ENCODE results near the gene COTL1.

Gene COTL1

DNA sequence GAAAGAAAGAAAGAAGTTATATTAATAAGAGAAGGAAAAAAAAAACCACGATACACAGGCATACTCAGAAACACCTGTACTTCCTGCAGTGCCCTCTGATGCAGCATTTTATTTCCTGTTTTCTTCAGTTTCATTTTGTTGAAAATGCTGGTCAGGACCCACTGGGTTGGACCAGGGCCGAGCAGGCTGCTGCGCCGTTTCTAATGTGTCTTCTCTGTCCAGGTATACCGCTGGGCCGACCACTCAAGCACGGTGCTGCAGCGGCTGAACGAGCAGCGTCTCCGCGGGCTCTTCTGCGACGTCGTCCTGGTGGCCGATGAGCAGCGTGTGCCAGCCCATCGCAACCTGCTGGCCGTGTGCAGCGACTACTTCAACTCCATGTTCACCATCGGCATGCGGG, 38.8 kb upstream of the COTL1 start:
- Histone ChIP-seq H3K9ac (ENCODE audit: low read length) (no peak overlapping the region), H3K27me3 (ENCODE audit: control insufficient read depth, insufficient read depth, low read length) (no peaks in the 10 kb centered on the region), H3K9me3 (ENCODE audit: control insufficient read depth, insufficient read depth, low read depth, low read length) (no peaks in the 10 kb centered on the region), H3K4me3 (ENCODE audit: low read depth, low read length) (no peak overlapping the region), H3K4me1 (ENCODE audit: control insufficient read depth, insufficient read depth, low read length) (no peaks in the 10 kb centered on the region), H3K36me3 (ENCODE audit: control insufficient read depth, insufficient read depth, low read length) (peaks cover 55% of the 10 kb centered on the region), H3K27ac (ENCODE audit: low read depth, low read length) (no peak overlapping the region)

- no peaks in the 10 kb centered on the region for H3K9me3 ChIP-seq (ENCODE audit: control insufficient read depth, insufficient read depth, low read depth, low read length)
- H3K4me3 ChIP-seq (ENCODE audit: low read depth, low read length): no peak overlapping the region
- no peak overlapping the region for H3K9ac ChIP-seq (ENCODE audit: low read length)
- H3K36me3 ChIP-seq (ENCODE audit: control insufficient read depth, insufficient read depth, low read length): peaks cover 41% of the 10 kb centered on the region
- H3K4me1 ChIP-seq (ENCODE audit: control insufficient read depth, insufficient read depth, low read length): no peaks in the 10 kb centered on the region
- peaks cover 5% of the 10 kb centered on the region; the same call in 1 of the 2 replicates for H3K27me3 ChIP-seq (ENCODE audit: control insufficient read depth, insufficient read depth, low read length)
- no peak overlapping the region for H3K27ac ChIP-seq (ENCODE audit: low read depth, low read length)
Measured at GRCh38 chr16:84654998-84655397, 37.1 kb upstream of the COTL1 start.

GRCh38 chr16:84654238-84654637, 36.4 kb upstream of the COTL1 start:
- no peak overlapping the region for H3K27ac ChIP-seq (ENCODE audit: low read depth, low read length)
- H3K27me3 ChIP-seq (ENCODE audit: control insufficient read depth, insufficient read depth, low read length): peaks cover 11% of the 10 kb centered on the region
- H3K36me3 ChIP-seq (ENCODE audit: control insufficient read depth, insufficient read depth, low read length): peaks cover 33% of the 10 kb centered on the region
- H3K4me3 ChIP-seq (ENCODE audit: low read depth, low read length): no peak overlapping the region
- no peaks in the 10 kb centered on the region for H3K9me3 ChIP-seq (ENCODE audit: control insufficient read depth, insufficient read depth, low read depth, low read length)
- no peak overlapping the region for H3K9ac ChIP-seq (ENCODE audit: low read length)
- H3K4me1 ChIP-seq (ENCODE audit: control insufficient read depth, insufficient read depth, low read length): peaks cover 4% of the 10 kb centered on the region

DNA sequence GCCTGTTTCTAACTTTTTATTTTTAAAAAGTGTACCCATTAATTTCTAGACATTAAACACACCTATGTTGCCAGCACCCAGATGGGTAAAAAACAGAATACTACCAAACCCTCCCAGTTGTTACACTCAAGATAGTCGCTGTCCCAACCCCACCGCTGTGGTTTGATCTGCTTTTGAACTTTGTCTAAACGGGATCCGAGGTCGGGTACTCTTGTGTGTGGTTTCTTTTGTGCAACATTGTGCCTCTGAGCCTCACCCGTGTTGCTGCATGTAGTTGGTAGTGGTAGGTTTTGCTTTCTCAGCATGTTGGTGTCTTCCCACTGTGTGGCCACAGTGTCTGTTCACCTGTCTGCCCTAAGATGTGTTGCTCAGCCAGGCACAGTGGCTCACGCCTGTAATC, 34.7 kb upstream of the COTL1 start:
- Histone ChIP-seq H3K4me1 (ENCODE audit: control insufficient read depth, insufficient read depth, low read length) (peaks cover 7% of the 10 kb centered on the region), H3K36me3 (ENCODE audit: control insufficient read depth, insufficient read depth, low read length) (peaks cover 19% of the 10 kb centered on the region), H3K4me3 (ENCODE audit: low read depth, low read length) (no peak overlapping the region), H3K9ac (ENCODE audit: low read length) (no peak overlapping the region), H3K9me3 (ENCODE audit: control insufficient read depth, insufficient read depth, low read depth, low read length) (no peaks in the 10 kb centered on the region), H3K27me3 (ENCODE audit: control insufficient read depth, insufficient read depth, low read length) (peaks cover 20% of the 10 kb centered on the region), H3K27ac (ENCODE audit: low read depth, low read length) (no peak overlapping the region)

- no peaks in the 10 kb centered on the region for H3K9me3 ChIP-seq (ENCODE audit: control insufficient read depth, insufficient read depth, low read depth, low read length)
- H3K36me3 ChIP-seq (ENCODE audit: control insufficient read depth, insufficient read depth, low read length): peaks cover 9% of the 10 kb centered on the region
- peaks cover 22% of the 10 kb centered on the region for H3K27me3 ChIP-seq (ENCODE audit: control insufficient read depth, insufficient read depth, low read length)
- H3K27ac ChIP-seq (ENCODE audit: low read depth, low read length): no peak overlapping the region
- no peak overlapping the region for H3K9ac ChIP-seq (ENCODE audit: low read length)
- H3K4me1 ChIP-seq (ENCODE audit: control insufficient read depth, insufficient read depth, low read length): peaks cover 7% of the 10 kb centered on the region
- no peak overlapping the region for H3K4me3 ChIP-seq (ENCODE audit: low read depth, low read length)
Measured at GRCh38 chr16:84650062-84650991, 32.4 kb upstream of the COTL1 start.

- H3K9ac ChIP-seq (ENCODE audit: low read length): no peak overlapping the region
- peaks cover 9% of the 10 kb centered on the region for H3K36me3 ChIP-seq (ENCODE audit: control insufficient read depth, insufficient read depth, low read length)
- H3K9me3 ChIP-seq (ENCODE audit: control insufficient read depth, insufficient read depth, low read depth, low read length): no peaks in the 10 kb centered on the region
- H3K4me3 ChIP-seq (ENCODE audit: low read depth, low read length): peak overlapping the region; percentile 75
- H3K4me1 ChIP-seq (ENCODE audit: control insufficient read depth, insufficient read depth, low read length): peaks cover 7% of the 10 kb centered on the region
- H3K27ac ChIP-seq (ENCODE audit: low read depth, low read length): no peak overlapping the region
- peaks cover 22% of the 10 kb centered on the region for H3K27me3 ChIP-seq (ENCODE audit: control insufficient read depth, insufficient read depth, low read length)
Measured at GRCh38 chr16:84649511-84649861, 31.6 kb upstream of the COTL1 start.

DNA sequence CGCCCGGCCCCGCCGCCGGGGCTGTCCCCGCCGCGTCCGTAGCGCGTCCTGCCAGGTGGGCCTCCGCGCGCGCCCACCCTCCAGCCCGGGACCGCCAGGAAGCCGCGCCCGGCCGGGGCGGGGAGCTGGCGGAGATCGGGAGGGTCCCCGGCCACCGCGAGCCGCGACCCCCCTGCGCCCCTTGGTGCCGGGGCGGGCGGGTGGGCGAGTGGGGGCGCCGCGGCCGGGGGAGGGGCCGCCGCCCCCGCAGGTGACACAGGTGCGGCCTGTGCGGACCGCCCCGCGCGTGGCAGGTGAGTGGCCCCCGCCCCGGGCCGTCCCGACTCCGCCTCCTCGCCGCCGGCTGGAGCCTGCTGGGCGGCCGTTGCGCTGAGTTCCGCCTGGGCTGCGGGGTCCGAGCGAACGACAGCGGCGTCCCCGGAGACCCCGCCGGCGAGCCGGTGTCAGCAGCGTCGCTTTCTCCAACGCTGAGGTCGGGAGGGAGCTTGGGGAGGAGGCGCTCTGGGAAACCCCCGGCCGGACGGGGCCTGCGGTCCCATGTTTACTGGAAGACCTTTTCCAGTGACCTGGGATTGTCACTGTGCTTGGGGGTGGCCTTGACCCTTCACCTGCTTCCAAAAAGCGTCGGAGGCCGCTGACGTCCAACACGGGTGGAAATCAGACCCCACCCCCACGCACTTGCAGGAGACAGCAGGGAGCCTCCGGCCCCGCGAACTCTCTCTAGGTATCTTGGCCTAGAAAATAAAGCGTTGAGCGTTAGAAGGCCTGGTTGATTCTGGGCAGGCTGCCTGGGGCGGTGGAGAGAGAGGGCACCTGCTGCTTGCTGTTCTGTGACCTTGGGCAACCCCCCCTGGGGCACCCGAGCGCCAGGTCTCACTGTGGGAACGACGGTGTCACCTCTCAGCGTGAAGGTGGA, 31.0 kb upstream of the COTL1 start:
- Histone ChIP-seq H3K36me3 (ENCODE audit: control insufficient read depth, insufficient read depth, low read length) (peaks cover 9% of the 10 kb centered on the region), H3K27me3 (ENCODE audit: control insufficient read depth, insufficient read depth, low read length) (peaks cover 22% of the 10 kb centered on the region), H3K27ac (ENCODE audit: low read depth, low read length) (no peak overlapping the region), H3K4me3 (ENCODE audit: low read depth, low read length) (peak overlapping the region; percentile 75), H3K9me3 (ENCODE audit: control insufficient read depth, insufficient read depth, low read depth, low read length) (no peaks in the 10 kb centered on the region), H3K9ac (ENCODE audit: low read length) (peak overlapping the region; percentile 46), H3K4me1 (ENCODE audit: control insufficient read depth, insufficient read depth, low read length) (peaks cover 7% of the 10 kb centered on the region)

GRCh38 chr16:84647828-84648594, 30.1 kb upstream of the COTL1 start, which contains the start of gene KLHL36:
TSS of gene KLHL36 (plus strand) at chr16:84648511. CDS start at chr16:84650868, 2,357 bp downstream.
- Histone ChIP-seq H3K9me3 (ENCODE audit: control insufficient read depth, insufficient read depth, low read depth, low read length) (no peaks in the 10 kb centered on the region), H3K27ac (ENCODE audit: low read depth, low read length) (no peak within 1 kb of the TSS), H3K36me3 (ENCODE audit: control insufficient read depth, insufficient read depth, low read length) (peaks cover 5% of the 10 kb centered on the region), H3K9ac (ENCODE audit: low read length) (peak within 1 kb of the TSS; percentile 46), H3K4me1 (ENCODE audit: control insufficient read depth, insufficient read depth, low read length) (peaks cover 8% of the 10 kb centered on the region), H3K4me3 (ENCODE audit: low read depth, low read length) (peak within 1 kb of the TSS; percentile 75), H3K27me3 (ENCODE audit: control insufficient read depth, insufficient read depth, low read length) (peaks cover 22% of the 10 kb centered on the region)

DNA sequence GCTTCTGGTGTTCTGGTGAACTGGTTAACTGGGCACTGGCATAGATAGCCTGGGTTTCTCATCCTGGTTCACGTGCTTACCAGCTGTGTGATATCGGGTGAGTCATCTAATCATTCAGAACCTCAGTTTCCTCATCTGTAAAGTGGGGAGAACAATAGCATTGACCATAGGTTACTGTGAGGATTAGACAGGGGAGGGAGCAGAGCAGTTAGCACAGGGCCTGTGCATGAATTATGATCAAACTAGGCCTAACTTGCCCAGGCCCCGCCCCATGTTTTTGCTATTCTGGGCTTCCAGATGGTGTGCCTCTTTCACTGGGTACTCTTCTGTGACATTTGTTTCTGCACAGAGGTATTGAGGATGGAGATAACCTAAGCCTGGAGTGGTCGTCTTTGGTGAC, 25.8 kb upstream of the COTL1 start:
- peaks cover 11% of the 10 kb centered on the region; the same call in 1 of the 2 replicates for H3K4me1 ChIP-seq (ENCODE audit: control insufficient read depth, insufficient read depth, low read length)
- no peak overlapping the region for H3K9ac ChIP-seq (ENCODE audit: low read length)
- H3K36me3 ChIP-seq (ENCODE audit: control insufficient read depth, insufficient read depth, low read length): no peaks in the 10 kb centered on the region
- peaks cover 6% of the 10 kb centered on the region; the same call in 1 of the 2 replicates for H3K27me3 ChIP-seq (ENCODE audit: control insufficient read depth, insufficient read depth, low read length)
- no peak overlapping the region for H3K27ac ChIP-seq (ENCODE audit: low read depth, low read length)
- no peak overlapping the region for H3K4me3 ChIP-seq (ENCODE audit: low read depth, low read length)
- H3K9me3 ChIP-seq (ENCODE audit: control insufficient read depth, insufficient read depth, low read depth, low read length): no peaks in the 10 kb centered on the region

GRCh38 chr16:84643180-84643583, 25.3 kb upstream of the COTL1 start:
- no peak overlapping the region for H3K4me3 ChIP-seq (ENCODE audit: low read depth, low read length)
- peaks cover 11% of the 10 kb centered on the region; the same call in 1 of the 2 replicates for H3K4me1 ChIP-seq (ENCODE audit: control insufficient read depth, insufficient read depth, low read length)
- H3K27me3 ChIP-seq (ENCODE audit: control insufficient read depth, insufficient read depth, low read length): peaks cover 6% of the 10 kb centered on the region; the same call in 1 of the 2 replicates
- no peaks in the 10 kb centered on the region for H3K9me3 ChIP-seq (ENCODE audit: control insufficient read depth, insufficient read depth, low read depth, low read length)
- no peaks in the 10 kb centered on the region for H3K36me3 ChIP-seq (ENCODE audit: control insufficient read depth, insufficient read depth, low read length)
- H3K9ac ChIP-seq (ENCODE audit: low read length): no peak overlapping the region
- no peak overlapping the region for H3K27ac ChIP-seq (ENCODE audit: low read depth, low read length)
